HG02840 (cell line): ENCODE measurements around the gene NTS.

Source experiments
- ATAC-seq: cut with Tn5 transposase; IDR thresholded peaks from one replicate; pipeline ENCODE4 v1.9.1; 2021; ENCODE audit warnings: mild to moderate bottlenecking, moderate library complexity, moderate number of reproducible peaks; ENCODE audit not compliant: unreplicated experiment, low FRiP score

The NTS gene, protein sequence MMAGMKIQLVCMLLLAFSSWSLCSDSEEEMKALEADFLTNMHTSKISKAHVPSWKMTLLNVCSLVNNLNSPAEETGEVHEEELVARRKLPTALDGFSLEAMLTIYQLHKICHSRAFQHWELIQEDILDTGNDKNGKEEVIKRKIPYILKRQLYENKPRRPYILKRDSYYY

GRCh38 chr12:85874031-85874461, at the start of gene NTS:
Gene NTS (plus strand): TSS chr12:85874295. CDS start chr12:85874404, 109 bp downstream.
- peak; percentile 70 for ATAC-seq

GRCh38 chr12:85825746-85826145, 48.3 kb upstream of the NTS start:
- ATAC-seq: no peak

- no peak for ATAC-seq
These were observed 45.5 kb upstream of the NTS start for GRCh38 chr12:85828576-85828975.

DNA sequence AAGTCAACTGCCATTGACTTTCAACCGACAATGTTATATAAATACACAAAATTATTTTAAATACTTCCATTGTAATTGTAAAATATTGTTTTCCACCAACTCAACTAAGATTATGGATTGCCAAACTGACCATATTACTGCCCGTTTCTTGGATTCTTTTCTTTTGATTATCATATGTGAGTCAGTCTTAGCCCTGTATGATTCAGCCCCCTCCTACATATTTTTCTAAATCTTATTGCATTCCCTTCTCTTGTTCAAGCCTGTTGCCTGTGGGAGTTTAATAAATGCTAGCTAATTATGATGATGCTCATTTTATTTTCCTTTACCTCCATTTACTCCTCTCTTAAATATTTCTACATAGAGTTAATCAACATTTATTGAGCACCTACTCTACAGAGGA, 44.7 kb upstream of the NTS start:
- ATAC-seq: no peak

GRCh38 chr12:85831327-85831990, 42.6 kb upstream of the NTS start:
- ATAC-seq: no peak

- ATAC-seq: no peak
These were observed 40.5 kb upstream of the NTS start for GRCh38 chr12:85833579-85833978.

DNA sequence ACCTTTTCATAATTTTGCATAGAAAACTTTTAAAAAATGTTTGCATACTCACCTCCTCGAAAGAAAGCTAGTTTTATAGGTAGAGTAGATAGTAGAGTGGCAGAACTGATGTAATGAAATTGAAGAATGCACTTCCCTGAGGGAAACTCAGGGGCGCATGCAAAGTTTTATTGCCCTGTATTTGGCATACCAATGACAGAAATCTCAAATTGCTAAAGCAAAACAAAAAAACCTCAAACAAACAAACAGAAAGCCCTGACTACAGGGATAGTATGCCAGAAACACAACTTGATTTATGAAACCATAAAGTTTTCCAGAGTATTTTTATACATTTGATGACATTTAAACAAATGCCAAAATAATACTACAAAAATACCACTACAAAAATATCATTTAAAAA, 39.7 kb upstream of the NTS start:
- no peak for ATAC-seq

DNA sequence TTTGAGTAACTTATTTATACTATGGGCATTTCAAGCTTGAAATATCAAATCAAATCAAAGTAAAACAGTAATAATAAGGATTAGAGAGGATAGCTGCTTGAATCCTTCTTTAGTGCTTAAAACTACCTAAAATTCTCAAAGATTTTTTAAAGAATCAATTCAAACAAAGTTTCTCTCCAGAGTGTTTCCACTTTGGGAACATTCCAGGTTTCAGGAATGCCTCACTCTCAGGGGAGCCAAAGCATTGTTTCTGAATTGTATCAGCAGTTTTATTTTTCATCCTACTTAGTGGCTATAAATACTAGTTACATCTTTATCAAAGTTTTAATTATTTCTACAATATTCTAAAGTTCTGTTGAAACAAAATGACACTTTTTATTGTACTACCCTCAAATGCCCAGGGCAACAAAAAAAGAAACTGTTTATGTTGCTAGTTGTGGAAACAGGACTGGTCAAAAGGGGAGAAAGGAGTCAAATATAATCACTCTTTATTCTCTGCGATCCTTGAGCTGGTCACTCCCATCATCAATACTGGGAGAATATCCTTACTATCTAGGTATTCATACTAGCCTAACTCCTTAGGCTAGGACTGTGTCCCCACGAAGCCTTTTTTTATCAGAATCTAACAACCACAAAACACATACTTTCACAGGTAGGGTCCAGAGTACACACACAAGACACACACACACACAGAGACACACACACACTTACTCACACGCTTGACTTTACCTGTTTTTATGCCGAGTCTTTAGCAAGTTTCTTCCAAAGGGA, 38.5 kb upstream of the NTS start:
- ATAC-seq: no peak

GRCh38 chr12:85836197-85837090, 37.7 kb upstream of the NTS start, which contains the start of gene RASSF9:
Gene RASSF9 (minus strand): TSS chr12:85836409. CDS start chr12:85836201, 208 bp downstream.
- ATAC-seq: no peak

- ATAC-seq: no peak
These were observed 30.3 kb upstream of the NTS start for GRCh38 chr12:85843606-85844310.

DNA sequence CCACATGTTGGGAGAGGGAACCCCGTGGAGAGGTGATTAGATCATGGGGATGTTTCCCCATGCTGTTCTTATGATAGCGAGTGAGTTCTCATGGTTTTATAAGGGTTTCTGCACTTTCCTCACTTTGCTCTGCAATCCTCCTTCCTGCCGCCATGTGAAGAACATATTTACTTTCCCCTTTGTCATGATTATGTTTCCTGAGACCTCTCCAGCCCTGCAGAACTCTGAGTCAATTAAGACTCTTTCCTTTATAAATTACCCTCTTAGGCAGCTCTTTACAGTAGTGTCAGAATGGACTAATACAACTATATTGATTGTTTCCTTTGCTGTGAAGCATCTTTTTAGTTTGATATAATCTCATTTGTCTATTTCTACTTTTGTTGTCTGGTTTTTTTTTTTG, 24.8 kb upstream of the NTS start:
- no peak for ATAC-seq

DNA sequence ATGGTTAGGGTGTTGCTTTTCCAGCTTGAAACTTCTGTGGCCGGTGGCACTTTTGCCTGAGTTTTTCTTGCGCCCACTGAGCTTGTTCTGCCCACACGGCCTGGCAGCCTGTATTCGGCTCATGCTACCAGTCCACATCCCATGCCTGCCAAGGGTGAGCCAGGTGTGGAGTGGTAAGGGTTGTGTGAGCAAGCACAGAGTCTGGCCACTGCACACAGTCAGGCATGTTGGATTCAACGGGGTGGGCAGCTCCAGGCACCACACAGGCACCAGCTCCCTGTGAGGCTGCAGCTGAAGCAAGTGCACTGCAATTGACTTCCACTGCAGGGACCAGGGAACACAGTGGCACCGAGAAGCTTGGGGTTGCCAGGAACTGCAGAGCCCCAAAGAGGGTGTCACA, 18.8 kb upstream of the NTS start:
- no peak for ATAC-seq

DNA sequence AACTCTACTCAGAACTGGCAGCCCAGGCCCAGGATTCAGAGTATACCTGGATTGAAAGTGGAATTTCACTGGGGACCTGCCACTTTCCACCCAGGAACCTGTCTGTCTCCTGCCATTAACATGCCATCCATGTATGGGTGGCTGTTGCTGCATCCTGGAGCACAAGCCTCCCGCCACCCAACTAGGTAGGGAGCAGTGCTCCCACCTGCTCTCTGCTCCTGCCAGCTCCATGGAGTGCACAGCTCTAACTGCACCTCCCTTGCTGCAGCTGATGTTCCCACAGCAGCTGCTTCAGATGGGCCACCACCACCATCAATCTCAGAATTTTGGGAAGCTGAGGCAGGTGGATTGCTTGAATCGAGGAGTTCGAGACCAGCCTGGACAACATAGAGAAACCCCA, 17.1 kb upstream of the NTS start:
- no peak for ATAC-seq

GRCh38 chr12:85865890-85866289, 8.2 kb upstream of the NTS start:
- ATAC-seq: no peak

DNA sequence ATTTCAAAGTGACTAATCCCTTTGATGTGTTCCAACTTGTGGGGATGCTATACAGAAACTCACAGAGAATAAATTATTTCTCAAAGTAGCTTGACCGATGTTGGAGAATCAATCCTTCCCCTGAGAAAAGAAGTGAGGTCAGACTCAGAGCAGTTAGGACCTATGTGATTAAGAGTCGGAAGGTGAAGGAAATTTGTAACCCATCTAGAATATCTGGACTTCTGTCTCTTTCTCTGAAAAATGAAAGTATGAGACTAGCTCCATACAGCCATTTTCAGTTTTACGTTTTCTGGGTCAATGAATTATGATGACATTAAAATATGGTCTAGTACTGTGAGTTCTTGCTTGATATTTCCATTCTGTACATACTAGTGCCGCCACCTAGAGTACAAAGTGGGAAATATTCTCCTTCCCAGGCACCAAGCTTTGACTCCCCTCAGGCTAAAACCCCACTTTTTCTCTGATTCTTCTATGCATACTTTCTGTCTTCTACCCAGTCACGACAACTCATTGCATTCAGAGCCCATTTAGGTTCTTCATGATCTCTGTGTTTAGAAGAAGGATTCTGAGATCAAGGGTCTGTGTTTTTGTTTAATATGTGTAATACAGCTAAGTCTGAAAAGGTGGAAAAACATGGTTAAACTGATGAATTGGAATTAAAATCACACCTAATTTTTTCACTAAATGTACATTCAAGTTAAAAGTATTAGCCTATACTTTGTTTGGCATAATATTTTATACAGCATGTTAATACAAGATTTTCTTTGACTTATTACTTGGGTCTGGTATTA, 6.9 kb upstream of the NTS start:
- ATAC-seq: peak; percentile 92

DNA sequence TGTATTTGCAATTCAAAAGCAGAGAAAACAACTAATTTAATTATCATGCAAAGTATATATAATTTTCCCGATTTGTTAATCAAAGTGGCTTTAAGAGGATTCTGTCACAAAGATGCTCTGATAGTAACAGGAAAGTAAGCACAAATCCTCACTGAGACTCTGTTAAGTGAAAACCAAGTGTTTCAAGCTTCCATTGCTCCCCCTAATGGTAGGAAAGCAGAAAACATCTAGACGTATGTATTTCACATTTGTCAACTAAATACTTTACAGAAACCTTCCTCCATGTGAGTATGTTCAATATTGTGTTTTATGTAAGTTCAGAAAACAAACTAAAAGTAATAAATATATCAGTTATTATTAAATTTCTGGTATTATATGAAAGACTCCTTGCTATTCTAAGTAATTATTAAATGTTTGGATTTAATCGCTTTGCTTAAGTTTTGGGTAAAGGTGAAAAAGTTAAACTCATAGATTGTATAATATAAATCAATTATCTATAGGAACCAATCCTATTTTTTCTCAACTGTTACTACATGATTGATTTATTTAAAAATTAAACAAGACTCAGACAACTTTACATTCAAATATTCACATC, 1.5 kb upstream of the NTS start:
- ATAC-seq: peak; percentile 69

DNA sequence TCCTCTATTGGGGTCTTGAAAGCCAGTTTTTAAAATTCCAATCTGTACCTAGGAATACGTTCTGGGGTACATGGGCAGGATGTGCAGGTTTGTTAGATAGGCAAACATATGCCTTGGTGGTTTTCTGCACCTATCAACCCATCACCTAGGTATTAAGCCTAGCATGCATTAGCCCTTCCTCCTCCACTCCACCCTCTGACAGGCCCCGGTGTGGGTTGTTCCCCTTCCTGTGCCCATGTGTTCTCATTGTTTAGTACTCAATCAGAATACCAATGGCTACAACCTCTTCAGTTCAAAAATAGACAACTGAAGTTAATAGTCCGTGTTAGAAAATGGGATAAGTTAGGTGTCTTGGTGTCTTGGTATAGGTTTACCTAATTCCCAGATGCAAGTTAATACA, 3.4 kb downstream of the NTS start:
- ATAC-seq: no peak

DNA sequence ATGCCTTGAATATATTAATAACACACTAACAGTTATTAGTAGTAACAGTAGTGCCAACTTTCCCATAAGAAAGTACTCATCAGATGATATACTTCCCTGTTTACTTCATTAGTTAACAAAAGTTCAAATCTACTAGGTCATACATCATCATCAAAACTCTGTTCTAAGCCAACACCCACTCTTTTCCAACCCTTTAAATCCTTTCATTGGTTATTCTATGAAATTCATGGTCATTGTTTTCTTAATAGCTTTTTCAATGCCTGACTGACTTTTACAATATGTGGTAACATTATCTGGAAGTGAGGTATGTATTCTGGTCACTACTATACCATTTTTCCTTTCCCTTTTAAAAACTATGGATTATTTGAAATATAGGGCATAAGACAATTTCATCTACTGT, 9.7 kb downstream of the NTS start:
- ATAC-seq: no peak

DNA sequence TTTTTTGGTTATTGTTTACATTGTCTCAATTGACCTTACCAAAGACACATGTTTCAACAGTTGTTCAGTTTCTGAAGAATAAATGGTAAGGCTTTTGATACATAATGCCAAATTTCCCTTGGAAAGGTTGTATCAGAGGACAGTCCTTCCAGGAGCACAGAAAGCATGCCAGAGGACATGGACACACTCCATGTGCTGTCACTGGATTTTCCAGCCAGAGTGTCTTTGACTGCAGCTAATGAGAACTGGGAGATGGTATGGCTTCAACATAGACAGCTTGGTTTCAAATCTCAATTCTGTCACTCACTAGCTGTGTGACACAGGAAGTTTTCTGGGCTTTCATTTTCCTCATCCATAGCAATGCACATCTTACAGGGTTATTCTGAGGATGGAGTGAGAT, 20.6 kb downstream of the NTS start:
- no peak for ATAC-seq
